ENCODE data around the gene ZFP1. TPM values are rescaled to one million over a fixed set of nuclear protein-coding genes. Genes with fewer than 3 reads are reported as not detected.
"Not testable (repeated sequence)": the region's sequence is repeated elsewhere in the genome, so short reads cannot be mapped to it uniquely, and the experiment has no call there.

ZFP1 gene
- total and polyA plus RNA-seq, 12 donors, result 3.0 to 11.5 (median 6.9) TPM

- no peak overlapping the region for H3K4me3 ChIP-seq
- DNase-seq (no peak), ATAC-seq (no peak)
- TF ChIP-seq CTCF (IDR thresholded peaks at IDR 0.05), result no peak
- 84 to 88% methylated on average over 13 of the region's 13 CpGs for WGBS, 2 donors
- H3K4me1 ChIP-seq, result peaks cover 0 to 11% (median 0%) of the 10 kb centered on the region in 9 donors
- no peak overlapping the region for H3K27ac ChIP-seq
- peaks cover 0 to 24% (median 0%) of the 10 kb centered on the region in 7 donors for H3K27me3 ChIP-seq
- intact Hi-C loops (cut with DNase I), result loop anchor here in 3 of 10 donors (2.0 to 10.0 kb wide), 4 partner anchors 17 to 198 kb away; no protein-coding TSS in a partner anchor
- no peaks in the 10 kb centered on the region for H3K9me3 ChIP-seq
- H3K36me3 ChIP-seq, result no peaks in the 10 kb centered on the region
These were observed 55.5 kb downstream of the ZFP1 start for GRCh38 chr16:75203667-75204409.

GRCh38 chr16:75204410-75204758 lies 56.1 kb downstream of the ZFP1 start:
- Histone ChIP-seq H3K36me3 (no peaks in the 10 kb centered on the region), H3K4me1 (peaks cover 0 to 11% (median 0%) of the 10 kb centered on the region in 9 donors), H3K27ac (no peak overlapping the region), H3K9me3 (no peaks in the 10 kb centered on the region), H3K27me3 (peaks cover 0 to 21% (median 0%) of the 10 kb centered on the region in 7 donors), H3K4me3 (no peak overlapping the region)
- no peak for TF ChIP-seq CTCF (IDR thresholded peaks at IDR 0.05)
- no peak for DNase-seq
- ATAC-seq, result no peak
- 95 to 96% methylated on average over 4 to 5 of the region's 6 CpGs for WGBS, 2 donors
- intact Hi-C loops (cut with DNase I), result loop anchor here in 3 of 10 donors (5.0 to 10.0 kb wide), 3 partner anchors 178 to 198 kb away; no protein-coding TSS in a partner anchor

- H3K27ac ChIP-seq, DNase-seq, H3K36me3 ChIP-seq, H3K4me3 ChIP-seq, H3K4me1 ChIP-seq, H3K9me3 ChIP-seq: not testable (repeated sequence)
- intact Hi-C loops (cut with DNase I), result loop anchor here in 3 of 10 donors (5.0 to 10.0 kb wide), 3 partner anchors 177 to 197 kb away; no protein-coding TSS in a partner anchor
- peak in 1 of 8 donors; percentile 23 for ATAC-seq
- peaks cover 0 to 16% (median 0%) of the 10 kb centered on the region in 7 donors for H3K27me3 ChIP-seq
- no CpG with 5 or more reads among the region's 20 CpGs for WGBS, 2 donors
These were observed 56.6 kb downstream of the ZFP1 start for GRCh38 chr16:75204905-75205304.

- peaks cover 0 to 11% (median 0%) of the 10 kb centered on the region in 7 donors for H3K27me3 ChIP-seq
- H3K9me3 ChIP-seq, H3K4me1 ChIP-seq, DNase-seq, H3K36me3 ChIP-seq, H3K27ac ChIP-seq, H3K4me3 ChIP-seq: not testable (repeated sequence)
- peak in 2 of 8 donors; percentile 10 to 38 for ATAC-seq
- intact Hi-C loops (cut with DNase I), result loop anchor here in 1 of 10 donors (10.0 kb wide), 1 partner anchor 179 kb away; no protein-coding TSS in a partner anchor
- 87 to 96% methylated on average over 8 to 9 of the region's 19 CpGs for WGBS, 2 donors
These were observed 57.1 kb downstream of the ZFP1 start for GRCh38 chr16:75205438-75205837.

GRCh38 chr16:75205961-75206748 lies 57.8 kb downstream of the ZFP1 start:
- H3K27ac ChIP-seq, H3K27me3 ChIP-seq, H3K9me3 ChIP-seq, H3K36me3 ChIP-seq, DNase-seq, H3K4me1 ChIP-seq, H3K4me3 ChIP-seq: not testable (repeated sequence)
- ATAC-seq, result peak in 4 of 8 donors; percentile 2 to 39 (median 15)
- intact Hi-C loops (cut with DNase I), result loop anchor here in 9 of 10 donors (2.0 to 10.0 kb wide), 3 partner anchors 19 to 179 kb away; no protein-coding TSS in a partner anchor
- WGBS, 2 donors, result 89 to 90% methylated on average over 17 to 21 of the region's 25 CpGs

Measured in heart right ventricle (tissue), 16 donors.